Suprapubic skin (tissue), 4 donors: Measurements from ENCODE around the gene LRBA.

Experiments used
- EP300 ChIP-seq: sonication (generic); formaldehyde crosslinking; IDR thresholded peaks from one replicate; pipeline ENCODE4 v1.6.1; 2017; ENCODE audit warnings: antibody characterized with exemption
- POLR2A ChIP-seq, 2 donors: fragments of 450-650 bp; IDR thresholded peaks; one replicate each; pipeline ENCODE4 v1.6.1; 2017; ENCODE audit warnings: antibody characterized with exemption in 2 of 2, mild to moderate bottlenecking in 2 of 2, moderate library complexity in 2 of 2
- POLR2AphosphoS5 ChIP-seq, 3 donors: sonication (generic); formaldehyde crosslinking; IDR thresholded peaks; one replicate each; pipeline ENCODE4 v1.6.1; 2017; ENCODE audit warnings: antibody characterized with exemption in 3 of 3
- TF ChIP-seq, protein P1 (sequence below), 2 donors: fragments of 200-600 bp in 1 of 2; fragments of 450-650 bp in 1 of 2; sonication (generic) in 1 of 2; IDR thresholded peaks; one replicate each; pipeline ENCODE4 v1.5.1; 2016 to 2019; ENCODE audit warnings: antibody characterized with exemption in 2 of 2, mild to moderate bottlenecking in 1 of 2, moderate library complexity in 1 of 2

GRCh38 chr4:150464523-150464922 lies 550.6 kb downstream of the LRBA start:
- no peak for TF ChIP-seq POLR2AphosphoS5 (IDR thresholded peaks at IDR 0.05)
- no peak for TF ChIP-seq POLR2A (IDR thresholded peaks at IDR 0.05)
- TF ChIP-seq, protein P1, sequence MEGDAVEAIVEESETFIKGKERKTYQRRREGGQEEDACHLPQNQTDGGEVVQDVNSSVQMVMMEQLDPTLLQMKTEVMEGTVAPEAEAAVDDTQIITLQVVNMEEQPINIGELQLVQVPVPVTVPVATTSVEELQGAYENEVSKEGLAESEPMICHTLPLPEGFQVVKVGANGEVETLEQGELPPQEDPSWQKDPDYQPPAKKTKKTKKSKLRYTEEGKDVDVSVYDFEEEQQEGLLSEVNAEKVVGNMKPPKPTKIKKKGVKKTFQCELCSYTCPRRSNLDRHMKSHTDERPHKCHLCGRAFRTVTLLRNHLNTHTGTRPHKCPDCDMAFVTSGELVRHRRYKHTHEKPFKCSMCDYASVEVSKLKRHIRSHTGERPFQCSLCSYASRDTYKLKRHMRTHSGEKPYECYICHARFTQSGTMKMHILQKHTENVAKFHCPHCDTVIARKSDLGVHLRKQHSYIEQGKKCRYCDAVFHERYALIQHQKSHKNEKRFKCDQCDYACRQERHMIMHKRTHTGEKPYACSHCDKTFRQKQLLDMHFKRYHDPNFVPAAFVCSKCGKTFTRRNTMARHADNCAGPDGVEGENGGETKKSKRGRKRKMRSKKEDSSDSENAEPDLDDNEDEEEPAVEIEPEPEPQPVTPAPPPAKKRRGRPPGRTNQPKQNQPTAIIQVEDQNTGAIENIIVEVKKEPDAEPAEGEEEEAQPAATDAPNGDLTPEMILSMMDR (IDR thresholded peaks at IDR 0.05), result no peak
- no peak for TF ChIP-seq EP300
